Glomerular endothelial cell (primary cell): ENCODE data around the gene NAV1. TPM values are rescaled to one million over a fixed set of nuclear protein-coding genes. Genes with fewer than 3 reads are reported as not detected.
"Not testable (repeated sequence)": the region's sequence is repeated elsewhere in the genome, so short reads cannot be mapped to it uniquely, and the experiment has no call there.

ENCODE experiments used
- DNase-seq: peaks from one replicate; pipeline ENCODE4 v3.0.0-alpha.2; 2011; ENCODE audit warnings: low read depth, low spot score; ENCODE audit errors: extremely low read depth
- total RNA-seq: library from RNA; depleted of rRNA; stranded (reverse); fragments of >200 nt; gene quantifications from 2 replicates; pipeline ENCODE4 v1.2.3, GENCODE V29; 2015

The NAV1 gene
- total RNA-seq, 1 donor from 2014 or later = 145 TPM

- DNase-seq = no peak
These were observed 34.7 kb upstream of the NAV1 start for GRCh38 chr1:201504179-201504631.

- no peak for DNase-seq
These were observed 34.0 kb upstream of the NAV1 start for GRCh38 chr1:201504799-201505502.

- no peak for DNase-seq
These were observed 33.4 kb upstream of the NAV1 start for GRCh38 chr1:201505503-201505890.

GRCh38 chr1:201506092-201506491 is 32.8 kb upstream of the NAV1 start:
- no peak for DNase-seq

GRCh38 chr1:201506557-201507359 is 32.2 kb upstream of the NAV1 start, which contains the start of gene CSRP1:
Gene CSRP1 (minus strand): TSS chr1:201507123. CDS start chr1:201496303, 10,820 bp downstream.
- no peak for DNase-seq

- no peak for DNase-seq
These were observed 31.6 kb upstream of the NAV1 start for GRCh38 chr1:201507360-201507675.

GRCh38 chr1:201508809-201509208 is 30.1 kb upstream of the NAV1 start:
- DNase-seq = no peak

GRCh38 chr1:201509601-201510374 is 29.1 kb upstream of the NAV1 start:
- no peak for DNase-seq

GRCh38 chr1:201510734-201511133 is 28.2 kb upstream of the NAV1 start:
- no peak for DNase-seq

- DNase-seq = no peak
These were observed 27.5 kb upstream of the NAV1 start for GRCh38 chr1:201511396-201511940.

GRCh38 chr1:201511941-201512539 is 26.9 kb upstream of the NAV1 start:
- no peak for DNase-seq

- no peak for DNase-seq
These were observed 25.3 kb upstream of the NAV1 start for GRCh38 chr1:201513498-201514243.

GRCh38 chr1:201514466-201514865 is 24.5 kb upstream of the NAV1 start:
- DNase-seq = no peak

GRCh38 chr1:201515062-201515750 is 23.7 kb upstream of the NAV1 start:
- DNase-seq = no peak

- no peak for DNase-seq
These were observed 23.0 kb upstream of the NAV1 start for GRCh38 chr1:201515895-201516294.

GRCh38 chr1:201516511-201517127 is 22.3 kb upstream of the NAV1 start:
- DNase-seq = no peak

- DNase-seq = no peak
These were observed 21.3 kb upstream of the NAV1 start for GRCh38 chr1:201517631-201518030.

GRCh38 chr1:201518071-201518470 is 20.9 kb upstream of the NAV1 start:
- DNase-seq = no peak

- not testable (repeated sequence) for DNase-seq
These were observed 18.8 kb upstream of the NAV1 start for GRCh38 chr1:201520046-201520575.
